ENCODE measurements around the gene ELP1.

DNA sequence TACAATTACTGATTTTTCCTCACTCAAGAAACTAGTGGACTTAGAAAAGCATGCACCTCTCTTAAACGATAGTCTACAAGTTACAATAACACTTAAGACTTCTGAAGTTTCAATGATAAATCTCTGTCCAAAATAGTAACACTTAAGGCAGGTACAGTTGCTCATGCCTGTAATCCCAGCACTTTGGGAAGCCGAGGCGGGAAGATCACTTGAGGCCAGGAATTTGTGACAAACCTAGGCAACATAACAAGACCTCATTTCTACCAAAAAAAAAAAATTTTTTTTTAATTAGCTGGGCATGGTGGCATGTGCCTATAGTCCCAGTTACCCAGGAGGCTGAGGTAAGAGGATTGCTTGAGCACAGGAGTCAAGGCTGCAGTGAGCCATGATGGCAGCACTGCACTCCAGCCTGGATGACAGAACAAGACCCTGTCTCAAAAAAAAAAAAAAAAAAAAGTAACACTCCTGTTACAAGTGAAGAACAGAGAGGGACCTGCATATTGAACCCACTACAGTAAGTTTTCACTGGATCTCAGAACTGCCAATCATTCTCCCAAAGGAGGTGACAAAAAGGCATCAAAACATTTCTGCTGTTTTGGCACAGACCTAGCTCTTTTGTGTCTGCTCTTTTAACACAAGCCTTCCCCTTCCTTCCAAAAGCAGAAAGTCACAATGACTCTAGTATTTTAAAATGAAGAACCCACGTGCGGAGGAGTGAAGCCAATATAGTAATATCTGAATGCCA, 3.8 kb upstream of the ELP1 start:
- TF ChIP-seq POLR2A (IDR thresholded peaks at IDR 0.05; ENCODE audit: low read length) (no peak), GATA1 (IDR thresholded peaks at IDR 0.05; ENCODE audit: low read depth, low read length) (no peak)
